Ascending aorta (tissue), 2 donors: ENCODE data around the gene TOM1. TPM values are rescaled to one million over a fixed set of nuclear protein-coding genes. Genes with fewer than 3 reads are reported as not detected.

Source experiments
- DNase-seq, 2 donors: peaks; one replicate each; pipeline ENCODE4 v3.0.0-alpha.2; 2019; ENCODE audit warnings: low spot score in 2 of 2
- H3K27ac ChIP-seq, 2 donors: fragments of 200-600 bp; sonication (generic); one replicate each; pipeline ENCODE4 v1.5.1; 2016 to 2017; ENCODE audit warnings: mild to moderate bottlenecking in 1 of 2
- H3K27me3 ChIP-seq: fragments of 200-600 bp; sonication (generic); one replicate; pipeline ENCODE4 v1.5.1; 2017
- H3K36me3 ChIP-seq, 2 donors: fragments of 200-600 bp; sonication (generic); one replicate each; pipeline ENCODE4 v1.5.1; 2016
- H3K4me1 ChIP-seq, 2 donors: fragments of 200-600 bp; sonication (generic); one replicate each; pipeline ENCODE4 v1.5.1; 2016 to 2017; ENCODE audit warnings: mild to moderate bottlenecking in 1 of 2
- H3K4me3 ChIP-seq, 2 donors: fragments of 200-600 bp; sonication (generic); one replicate each; pipeline ENCODE4 v1.5.1; 2016 to 2017; ENCODE audit warnings: mild to moderate bottlenecking in 1 of 2
- H3K9me3 ChIP-seq, 2 donors: fragments of 200-600 bp; sonication (generic); one replicate each; pipeline ENCODE4 v1.5.1; 2016
- CTCF ChIP-seq, 3 experiments: fragments of 200-600 bp in 2 of 3; fragments of 450-650 bp in 1 of 3; sonication (generic) in 2 of 3; IDR thresholded peaks; one replicate each; pipeline ENCODE4 v1.5.1; 2016 to 2019; ENCODE audit warnings: antibody characterized with exemption in 3 of 3, mild to moderate bottlenecking in 1 of 3, moderate library complexity in 1 of 3
- intact Hi-C: fragments of 100-400 bp; cut with DNase I; formaldehyde crosslinking; loops from one replicate; pipeline ENCODE4 v1.15.1; 2023
- total RNA-seq: library from RNA; depleted of rRNA; stranded (reverse); fragments of >200 nt; gene quantifications from one replicate; pipeline ENCODE4 v1.1.0, GENCODE V29; 2016

The TOM1 gene
- total RNA-seq, 1 donor from 2014 or later = 84.4 TPM

GRCh38 chr22:35316751-35317150 is 17.1 kb downstream of the TOM1 start:
- Histone ChIP-seq H3K4me1 (peaks cover 5 to 41% of the 10 kb centered on the region in 2 donors), H3K4me3 (no peak overlapping the region), H3K36me3 (peaks cover 31 to 45% of the 10 kb centered on the region in 2 donors), H3K27me3 (no peaks in the 10 kb centered on the region), H3K9me3 (no peaks in the 10 kb centered on the region), H3K27ac (no peak overlapping the region)
- intact Hi-C loops = no loop called here
- no peak for TF ChIP-seq CTCF (IDR thresholded peaks at IDR 0.05)
- DNase-seq = no peak

- H3K9me3 ChIP-seq = no peaks in the 10 kb centered on the region
- peaks cover 5 to 33% of the 10 kb centered on the region in 2 donors for H3K4me1 ChIP-seq
- no peak overlapping the region for H3K27ac ChIP-seq
- intact Hi-C loops = no loop called here
- DNase-seq = no peak
- peaks cover 41 to 55% of the 10 kb centered on the region in 2 donors for H3K36me3 ChIP-seq
- TF ChIP-seq CTCF (IDR thresholded peaks at IDR 0.05) = no peak
- H3K27me3 ChIP-seq = no peaks in the 10 kb centered on the region
- H3K4me3 ChIP-seq = no peak overlapping the region
Observed at GRCh38 chr22:35317680-35318290, 18.1 kb downstream of the TOM1 start.

GRCh38 chr22:35318346-35319215 is 18.9 kb downstream of the TOM1 start:
- Histone ChIP-seq H3K27ac (no peak overlapping the region), H3K4me1 (peaks cover 5 to 28% of the 10 kb centered on the region in 2 donors), H3K36me3 (peaks cover 49 to 63% of the 10 kb centered on the region in 2 donors), H3K27me3 (no peaks in the 10 kb centered on the region), H3K4me3 (no peak overlapping the region), H3K9me3 (no peaks in the 10 kb centered on the region)
- DNase-seq = no peak
- no peak for TF ChIP-seq CTCF (IDR thresholded peaks at IDR 0.05)
- intact Hi-C loops = no loop called here

- TF ChIP-seq CTCF (IDR thresholded peaks at IDR 0.05) = no peak
- peaks cover 55 to 72% of the 10 kb centered on the region in 2 donors for H3K36me3 ChIP-seq
- no peak overlapping the region for H3K4me3 ChIP-seq
- no peak overlapping the region for H3K27ac ChIP-seq
- H3K27me3 ChIP-seq = no peaks in the 10 kb centered on the region
- no peaks in the 10 kb centered on the region for H3K9me3 ChIP-seq
- intact Hi-C loops = no loop called here
- no peak for DNase-seq
- peaks cover 1 to 19% of the 10 kb centered on the region in 2 donors for H3K4me1 ChIP-seq
Observed at GRCh38 chr22:35319244-35319985, 19.7 kb downstream of the TOM1 start.

- H3K36me3 ChIP-seq = peaks cover 83 to 98% of the 10 kb centered on the region in 2 donors
- no peaks in the 10 kb centered on the region for H3K9me3 ChIP-seq
- H3K27me3 ChIP-seq = no peaks in the 10 kb centered on the region
- intact Hi-C loops = no loop called here
- TF ChIP-seq CTCF (IDR thresholded peaks at IDR 0.05) = no peak
- no peaks in the 10 kb centered on the region for H3K4me1 ChIP-seq
- H3K4me3 ChIP-seq = no peak overlapping the region
- DNase-seq = no peak
- H3K27ac ChIP-seq = no peak overlapping the region
Observed at GRCh38 chr22:35322126-35322525, 22.4 kb downstream of the TOM1 start.
